ENCODE measurements around the gene TEX53. TPM values are rescaled to one million over a fixed set of nuclear protein-coding genes. Genes with fewer than 3 reads are reported as not detected.

Gene TEX53
- total RNA-seq, result not detected
- polyA plus RNA-seq (2013, experiment 1 of 2), result not detected
- polyA plus RNA-seq (2013, experiment 2 of 2), result not detected
- long read RNA-seq, experiment 1, result 0 reads
- long read RNA-seq, experiment 2, result 0 reads
- long read RNA-seq, experiment 3, result 0 reads
- long read RNA-seq, experiment 4, result 0 reads

GRCh38 chr9:114657705-114658104, at the start of gene TEX53:
TSS of gene TEX53 (minus strand) at chr9:114657805. CDS start at chr9:114657774, 31 bp downstream.
- no peaks in the 10 kb centered on the region for H3K9me3 ChIP-seq (ENCODE audit: control insufficient read depth, low read length)
- 92 to 100% methylated on average over 4 to 6 of the region's 6 CpGs for WGBS, 2 experiments (ENCODE audit: insufficient coverage in 1 of 2, insufficient read length in 1 of 2)
- no peak within 1 kb of the TSS for H3K27ac ChIP-seq (ENCODE audit: low read depth, low read length)
- Mint-ChIP-seq H3K9me3 (no peaks in the 10 kb centered on the region), H3K4me1 (peaks cover 6% of the 10 kb centered on the region), H3K36me3 (ENCODE audit: low read depth) (no peaks in the 10 kb centered on the region), H3K27ac (no peak within 1 kb of the TSS), H3K4me3 (no peak within 1 kb of the TSS), H3K27me3 (ENCODE audit: insufficient read depth) (peaks cover 8% of the 10 kb centered on the region)
- H3K4me1 ChIP-seq (ENCODE audit: control insufficient read depth, insufficient read depth, low read length), result peaks cover 5% of the 10 kb centered on the region
- H3K4me3 ChIP-seq (ENCODE audit: low read length), result no peak within 1 kb of the TSS
- no peaks in the 10 kb centered on the region for H3K27me3 ChIP-seq (ENCODE audit: control insufficient read depth, insufficient read depth, low read length, poor library complexity, severe bottlenecking)
- TF ChIP-seq CTCF (conservative IDR thresholded peaks at IDR 0.05), result no peak
- H3K9ac ChIP-seq (ENCODE audit: extremely low read depth, low read length, poor library complexity, severe bottlenecking), result no peak within 1 kb of the TSS
- no peaks in the 10 kb centered on the region for H3K36me3 ChIP-seq (ENCODE audit: control insufficient read depth, insufficient read depth, low read length)
- DNase-seq, result no peak

GRCh38 chr9:114706711-114707110, 49.1 kb upstream of the TEX53 start:
- Histone ChIP-seq H3K9ac (ENCODE audit: extremely low read depth, low read length, poor library complexity, severe bottlenecking) (no peak overlapping the region), H3K4me1 (ENCODE audit: control insufficient read depth, insufficient read depth, low read length) (no peaks in the 10 kb centered on the region), H3K36me3 (ENCODE audit: control insufficient read depth, insufficient read depth, low read length) (no peaks in the 10 kb centered on the region), H3K27ac (ENCODE audit: low read depth, low read length) (no peak overlapping the region), H3K4me3 (ENCODE audit: low read length) (no peak overlapping the region), H3K9me3 (ENCODE audit: control insufficient read depth, low read length) (no peaks in the 10 kb centered on the region), H3K27me3 (ENCODE audit: control insufficient read depth, insufficient read depth, low read length, poor library complexity, severe bottlenecking) (no peaks in the 10 kb centered on the region)
- Mint-ChIP-seq H3K9me3 (no peaks in the 10 kb centered on the region), H3K27me3 (ENCODE audit: insufficient read depth) (peaks cover 33% of the 10 kb centered on the region), H3K4me3 (no peak overlapping the region), H3K4me1 (peaks cover 2% of the 10 kb centered on the region), H3K36me3 (ENCODE audit: low read depth) (no peaks in the 10 kb centered on the region), H3K27ac (no peak overlapping the region)
- TF ChIP-seq CTCF (conservative IDR thresholded peaks at IDR 0.05), result no peak
- 91 to 92% methylated on average over 2 of the region's 2 CpGs for WGBS, 2 experiments (ENCODE audit: insufficient coverage in 1 of 2, insufficient read length in 1 of 2)
- DNase-seq, result no peak

- no peak overlapping the region for H3K4me3 Mint-ChIP-seq
- TF ChIP-seq CTCF (conservative IDR thresholded peaks at IDR 0.05), result no peak
- no peak overlapping the region for H3K4me3 ChIP-seq (ENCODE audit: low read length)
- H3K4me1 ChIP-seq (ENCODE audit: control insufficient read depth, insufficient read depth, low read length), result no peaks in the 10 kb centered on the region
- DNase-seq, result no peak
- peaks cover 27% of the 10 kb centered on the region for H3K27me3 Mint-ChIP-seq (ENCODE audit: insufficient read depth)
- peaks cover 5% of the 10 kb centered on the region for H3K9me3 Mint-ChIP-seq
- H3K36me3 Mint-ChIP-seq (ENCODE audit: low read depth), result no peaks in the 10 kb centered on the region
- peaks cover 8% of the 10 kb centered on the region for H3K9me3 ChIP-seq (ENCODE audit: control insufficient read depth, low read length)
- H3K4me1 Mint-ChIP-seq, result peaks cover 4% of the 10 kb centered on the region
- H3K27ac ChIP-seq (ENCODE audit: low read depth, low read length), result no peak overlapping the region
- H3K27ac Mint-ChIP-seq, result no peak overlapping the region
- no peaks in the 10 kb centered on the region for H3K27me3 ChIP-seq (ENCODE audit: control insufficient read depth, insufficient read depth, low read length, poor library complexity, severe bottlenecking)
- H3K36me3 ChIP-seq (ENCODE audit: control insufficient read depth, insufficient read depth, low read length), result no peaks in the 10 kb centered on the region
- no peak overlapping the region for H3K9ac ChIP-seq (ENCODE audit: extremely low read depth, low read length, poor library complexity, severe bottlenecking)
Observed at GRCh38 chr9:114701988-114702387, 44.4 kb upstream of the TEX53 start.
